Stimulated activated CD8-positive, alpha-beta memory T cell treated with anti-CD3 and anti-CD28 coated beads, Interleukin-7, amount 100 ng/mL, for 4 hours (primary cell): Measurements from ENCODE around the gene MT3.
"Not testable (repeated sequence)": the region's sequence is repeated elsewhere in the genome, so short reads cannot be mapped to it uniquely, and the experiment has no call there.

Experiments
- DNase-seq, 2 donors: peaks; one replicate each; pipeline ENCODE4 v3.0.0-alpha.2; 2020; ENCODE audit warnings: low read depth in 2 of 2

MT3 gene

GRCh38 chr16:56580391-56581048, 8.8 kb upstream of the MT3 start:
- DNase-seq, result no peak

- not testable (repeated sequence) for DNase-seq
Measured at GRCh38 chr16:56582911-56583310, 6.4 kb upstream of the MT3 start.

- DNase-seq, result no peak
Measured at GRCh38 chr16:56583351-56584168, 5.8 kb upstream of the MT3 start.

- DNase-seq, result no peak
Measured at GRCh38 chr16:56584276-56584675, 5.1 kb upstream of the MT3 start.

- DNase-seq, result no peak
Measured at GRCh38 chr16:56588781-56589140, 567 bp upstream of the MT3 start.

GRCh38 chr16:56591377-56592060, 2.2 kb downstream of the MT3 start:
- DNase-seq, result no peak

GRCh38 chr16:56593573-56594291, 4.4 kb downstream of the MT3 start:
- DNase-seq, result no peak

GRCh38 chr16:56594292-56594619, 4.9 kb downstream of the MT3 start:
- no peak for DNase-seq

GRCh38 chr16:56600398-56600999, 11.2 kb downstream of the MT3 start:
- DNase-seq, result no peak

- no peak for DNase-seq
Measured at GRCh38 chr16:56601325-56601724, 12.0 kb downstream of the MT3 start.

GRCh38 chr16:56603589-56603988, 14.3 kb downstream of the MT3 start:
- DNase-seq, result no peak

GRCh38 chr16:56604966-56605365, 15.6 kb downstream of the MT3 start:
- no peak for DNase-seq

GRCh38 chr16:56605475-56605874, 16.1 kb downstream of the MT3 start:
- DNase-seq, result no peak

- no peak for DNase-seq
Measured at GRCh38 chr16:56606071-56606475, 16.7 kb downstream of the MT3 start.

GRCh38 chr16:56606476-56607108, 17.3 kb downstream of the MT3 start:
- DNase-seq, result no peak

- DNase-seq, result no peak
Measured at GRCh38 chr16:56607109-56607618, 17.8 kb downstream of the MT3 start.

GRCh38 chr16:56607675-56608042, 18.3 kb downstream of the MT3 start:
- no peak for DNase-seq

GRCh38 chr16:56608043-56608875, 18.9 kb downstream of the MT3 start, which contains the start of gene MT2A:
Gene MT2A, plus strand, starts transcription at chr16:56608584. Its CDS starts 72 bp downstream, at chr16:56608656.
- DNase-seq, result peak; percentile 69 to 85

- no peak for DNase-seq
Measured at GRCh38 chr16:56608876-56609462, 19.6 kb downstream of the MT3 start.

- DNase-seq, result peak; percentile 57 to 66
Measured at GRCh38 chr16:56609463-56609921, 20.2 kb downstream of the MT3 start.
